GM12891 (cell line): ENCODE results near the gene AFAP1L1.

ENCODE experiments used
- PAX5 ChIP-seq: IDR thresholded peaks from 2 replicates; pipeline ENCODE4 v1.6.1; 2011; ENCODE audit warnings: low read length, moderate library complexity, mild to moderate bottlenecking; ENCODE audit not compliant: insufficient read depth, severe bottlenecking
- POLR2A ChIP-seq: IDR thresholded peaks from 2 replicates; pipeline ENCODE4 v1.6.1; 2011; ENCODE audit warnings: low read depth, low read length, control low read depth
- POLR2AphosphoS5 ChIP-seq: IDR thresholded peaks from 2 replicates; pipeline ENCODE4 v1.6.1; 2011; ENCODE audit warnings: low read depth, low read length, control low read depth
- TAF1 ChIP-seq: IDR thresholded peaks from 2 replicates; pipeline ENCODE4 v1.6.1; 2011; ENCODE audit warnings: low read depth, low read length, control low read depth

GRCh38 chr5:149268928-149269557, 2.6 kb upstream of the AFAP1L1 start:
- TF ChIP-seq POLR2AphosphoS5, result no peak
- TF ChIP-seq POLR2A, result no peak
- TF ChIP-seq TAF1, result no peak
- TF ChIP-seq PAX5, result no peak
